Measurements from ENCODE around the gene GRK5.
"Not testable (repeated sequence)": the region's sequence is repeated elsewhere in the genome, so short reads cannot be mapped to it uniquely, and the experiment has no call there.

Gene GRK5

DNA sequence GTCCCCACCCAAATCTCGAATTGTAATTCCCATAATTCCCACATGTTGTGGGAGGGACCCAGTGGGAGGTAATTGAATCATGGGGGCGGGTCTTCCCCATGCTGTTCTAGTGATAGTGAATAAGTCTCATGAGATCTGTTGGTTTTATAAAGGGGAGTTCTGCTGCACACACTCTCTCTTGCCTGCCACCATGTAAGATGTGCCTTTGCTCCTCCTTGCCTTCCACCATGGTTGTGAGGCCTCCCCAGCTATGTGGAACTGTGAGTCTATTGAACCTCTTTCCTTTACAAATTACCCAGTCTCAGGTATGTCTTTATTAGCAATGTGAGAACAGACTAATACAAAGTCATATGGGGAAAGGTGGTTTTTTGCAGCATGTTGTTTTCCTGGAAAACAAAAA lies 255.8 kb downstream of the GRK5 start:
- not testable (repeated sequence) for H3K9ac ChIP-seq (ENCODE audit: low read length); H3K36me3 ChIP-seq (ENCODE audit: control insufficient read depth, low read depth, low read length); H3K27me3 ChIP-seq (ENCODE audit: control insufficient read depth, insufficient read depth, low read length); H3K4me1 ChIP-seq (ENCODE audit: control insufficient read depth, low read depth, low read length); H3K27ac ChIP-seq (ENCODE audit: low read length); H3K9me3 ChIP-seq (ENCODE audit: control insufficient read depth, low read depth, low read length); H3K4me3 ChIP-seq (ENCODE audit: low read length)

- Histone ChIP-seq H3K9ac (ENCODE audit: low read length) (no peak overlapping the region), H3K27me3 (ENCODE audit: control insufficient read depth, insufficient read depth, low read length) (peaks cover 2% of the 10 kb centered on the region), H3K4me3 (ENCODE audit: low read length) (no peak overlapping the region), H3K4me1 (ENCODE audit: control insufficient read depth, low read depth, low read length) (no peaks in the 10 kb centered on the region), H3K27ac (ENCODE audit: low read length) (no peak overlapping the region), H3K36me3 (ENCODE audit: control insufficient read depth, low read depth, low read length) (no peaks in the 10 kb centered on the region), H3K9me3 (ENCODE audit: control insufficient read depth, low read depth, low read length) (no peaks in the 10 kb centered on the region)
Measured at GRCh38 chr10:119465085-119465484, 257.7 kb downstream of the GRK5 start.

- no peak overlapping the region for H3K9ac ChIP-seq (ENCODE audit: low read length)
- H3K36me3 ChIP-seq (ENCODE audit: control insufficient read depth, low read depth, low read length) = no peaks in the 10 kb centered on the region
- H3K27ac ChIP-seq (ENCODE audit: low read length) = no peak overlapping the region
- H3K27me3 ChIP-seq (ENCODE audit: control insufficient read depth, insufficient read depth, low read length) = peaks cover 10% of the 10 kb centered on the region
- H3K4me3 ChIP-seq (ENCODE audit: low read length) = no peak overlapping the region
- H3K4me1 ChIP-seq (ENCODE audit: control insufficient read depth, low read depth, low read length) = no peaks in the 10 kb centered on the region
- H3K9me3 ChIP-seq (ENCODE audit: control insufficient read depth, low read depth, low read length) = no peaks in the 10 kb centered on the region
Measured at GRCh38 chr10:119466076-119466475, 258.7 kb downstream of the GRK5 start.

GRCh38 chr10:119466655-119467054 lies 259.3 kb downstream of the GRK5 start:
- Histone ChIP-seq H3K27ac (ENCODE audit: low read length) (no peak overlapping the region), H3K9me3 (ENCODE audit: control insufficient read depth, low read depth, low read length) (no peaks in the 10 kb centered on the region), H3K36me3 (ENCODE audit: control insufficient read depth, low read depth, low read length) (no peaks in the 10 kb centered on the region), H3K4me3 (ENCODE audit: low read length) (no peak overlapping the region), H3K9ac (ENCODE audit: low read length) (no peak overlapping the region), H3K27me3 (ENCODE audit: control insufficient read depth, insufficient read depth, low read length) (peaks cover 10% of the 10 kb centered on the region), H3K4me1 (ENCODE audit: control insufficient read depth, low read depth, low read length) (no peaks in the 10 kb centered on the region)

DNA sequence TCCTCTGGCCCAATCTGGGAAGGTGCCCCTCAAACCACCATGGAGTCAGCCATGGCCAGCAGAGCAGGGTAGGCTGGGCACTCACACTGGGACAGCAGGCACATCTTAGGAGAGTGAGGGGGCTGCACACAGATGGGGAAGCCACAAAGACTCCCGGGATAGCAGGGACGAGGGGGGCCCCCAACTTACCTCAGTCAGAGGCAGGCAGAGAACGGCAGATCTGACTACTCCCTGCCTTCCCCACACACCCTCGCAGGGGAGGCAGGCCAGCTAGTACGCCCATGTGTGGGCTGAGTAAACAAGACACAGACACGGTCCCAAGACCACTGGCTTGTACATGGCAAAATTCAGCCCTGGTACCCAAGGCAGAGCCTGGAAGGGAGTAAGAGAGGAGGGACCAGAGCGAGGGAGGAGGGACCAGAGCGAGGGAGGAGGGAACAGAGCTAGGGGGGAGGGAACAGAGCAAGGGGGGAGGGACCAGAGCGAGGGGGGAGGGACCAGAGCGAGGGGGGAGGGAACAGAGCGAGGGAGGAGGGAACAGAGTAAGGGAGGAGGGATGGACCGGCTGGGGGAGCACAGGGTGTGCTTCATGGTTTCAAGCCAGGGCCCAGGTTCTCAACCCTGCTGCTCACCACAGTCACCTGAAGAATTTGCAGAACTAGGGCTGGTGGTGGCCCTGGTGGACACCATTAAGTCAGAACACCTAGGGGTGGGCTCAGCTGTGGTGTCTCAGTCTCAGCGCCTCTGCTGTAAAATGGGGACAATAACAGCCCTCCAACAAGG lies 261.4 kb downstream of the GRK5 start:
- Histone ChIP-seq H3K4me3 (ENCODE audit: low read length) (no peak overlapping the region), H3K27me3 (ENCODE audit: control insufficient read depth, insufficient read depth, low read length) (peaks cover 18% of the 10 kb centered on the region), H3K27ac (ENCODE audit: low read length) (no peak overlapping the region), H3K9ac (ENCODE audit: low read length) (no peak overlapping the region), H3K9me3 (ENCODE audit: control insufficient read depth, low read depth, low read length) (no peaks in the 10 kb centered on the region), H3K4me1 (ENCODE audit: control insufficient read depth, low read depth, low read length) (no peaks in the 10 kb centered on the region), H3K36me3 (ENCODE audit: control insufficient read depth, low read depth, low read length) (no peaks in the 10 kb centered on the region)

- no peaks in the 10 kb centered on the region for H3K9me3 ChIP-seq (ENCODE audit: control insufficient read depth, low read depth, low read length)
- H3K4me3 ChIP-seq (ENCODE audit: low read length) = no peak overlapping the region
- H3K4me1 ChIP-seq (ENCODE audit: control insufficient read depth, low read depth, low read length) = no peaks in the 10 kb centered on the region
- H3K27me3 ChIP-seq (ENCODE audit: control insufficient read depth, insufficient read depth, low read length) = peaks cover 23% of the 10 kb centered on the region
- no peak overlapping the region for H3K9ac ChIP-seq (ENCODE audit: low read length)
- H3K27ac ChIP-seq (ENCODE audit: low read length) = no peak overlapping the region
- H3K36me3 ChIP-seq (ENCODE audit: control insufficient read depth, low read depth, low read length) = no peaks in the 10 kb centered on the region
Measured at GRCh38 chr10:119469325-119469707, 261.9 kb downstream of the GRK5 start.

DNA sequence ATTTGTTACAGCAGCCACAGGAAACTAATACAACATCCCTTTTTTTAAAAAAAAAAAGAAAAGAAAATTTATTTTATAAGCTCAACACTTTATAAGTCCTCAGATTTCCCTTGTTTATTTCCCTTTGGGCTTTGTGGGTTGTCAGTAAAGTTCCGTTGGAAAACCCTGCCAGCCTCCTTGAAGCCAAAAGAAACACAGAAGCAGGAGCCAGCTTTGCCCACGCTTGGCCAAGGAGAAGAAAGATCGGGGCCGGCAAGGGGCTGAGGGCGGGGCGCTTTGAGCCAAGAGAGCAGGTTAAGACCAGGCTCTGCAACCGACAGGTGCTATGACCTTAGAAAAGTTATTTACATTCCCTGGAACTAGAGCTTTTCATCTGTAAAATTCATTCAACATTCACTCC lies 262.5 kb downstream of the GRK5 start:
- H3K9ac ChIP-seq (ENCODE audit: low read length) = no peak overlapping the region
- H3K4me1 ChIP-seq (ENCODE audit: control insufficient read depth, low read depth, low read length) = no peaks in the 10 kb centered on the region
- no peaks in the 10 kb centered on the region for H3K36me3 ChIP-seq (ENCODE audit: control insufficient read depth, low read depth, low read length)
- H3K27me3 ChIP-seq (ENCODE audit: control insufficient read depth, insufficient read depth, low read length) = peaks cover 28% of the 10 kb centered on the region
- H3K9me3 ChIP-seq (ENCODE audit: control insufficient read depth, low read depth, low read length) = no peaks in the 10 kb centered on the region
- no peak overlapping the region for H3K27ac ChIP-seq (ENCODE audit: low read length)
- no peak overlapping the region for H3K4me3 ChIP-seq (ENCODE audit: low read length)

GRCh38 chr10:119470920-119471702 lies 263.7 kb downstream of the GRK5 start:
- H3K4me3 ChIP-seq (ENCODE audit: low read length) = no peak overlapping the region
- H3K4me1 ChIP-seq (ENCODE audit: control insufficient read depth, low read depth, low read length) = no peaks in the 10 kb centered on the region
- H3K9ac ChIP-seq (ENCODE audit: low read length) = no peak overlapping the region
- H3K27me3 ChIP-seq (ENCODE audit: control insufficient read depth, insufficient read depth, low read length) = peaks cover 41% of the 10 kb centered on the region
- no peaks in the 10 kb centered on the region for H3K36me3 ChIP-seq (ENCODE audit: control insufficient read depth, low read depth, low read length)
- H3K9me3 ChIP-seq (ENCODE audit: control insufficient read depth, low read depth, low read length) = no peaks in the 10 kb centered on the region
- no peak overlapping the region for H3K27ac ChIP-seq (ENCODE audit: low read length)

DNA sequence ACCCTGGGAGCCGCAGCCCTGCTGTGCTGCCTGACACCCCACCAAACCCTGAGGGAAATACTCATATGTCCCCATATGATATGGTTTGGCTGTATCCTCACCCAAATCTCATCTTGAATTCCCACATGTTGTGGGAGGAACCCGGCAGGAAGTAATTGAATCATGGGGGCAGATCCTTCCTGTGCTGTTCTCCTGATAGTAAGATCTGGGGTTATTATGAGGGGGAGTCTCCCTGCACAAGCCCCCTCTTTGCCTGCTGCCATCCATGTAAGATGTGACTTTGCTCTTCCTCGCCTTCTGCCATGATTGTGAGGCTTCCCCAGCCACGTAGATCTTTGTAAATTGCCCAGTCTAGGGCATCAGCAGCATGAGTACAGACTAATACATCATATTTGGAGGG lies 266.4 kb downstream of the GRK5 start:
- Histone ChIP-seq H3K4me3 (ENCODE audit: low read length) (no peak overlapping the region), H3K4me1 (ENCODE audit: control insufficient read depth, low read depth, low read length) (no peaks in the 10 kb centered on the region), H3K9ac (ENCODE audit: low read length) (no peak overlapping the region), H3K36me3 (ENCODE audit: control insufficient read depth, low read depth, low read length) (no peaks in the 10 kb centered on the region), H3K9me3 (ENCODE audit: control insufficient read depth, low read depth, low read length) (no peaks in the 10 kb centered on the region), H3K27me3 (ENCODE audit: control insufficient read depth, insufficient read depth, low read length) (peaks cover 67% of the 10 kb centered on the region), H3K27ac (ENCODE audit: low read length) (no peak overlapping the region)

GRCh38 chr10:119474606-119475005 lies 267.2 kb downstream of the GRK5 start:
- no peaks in the 10 kb centered on the region for H3K9me3 ChIP-seq (ENCODE audit: control insufficient read depth, low read depth, low read length)
- no peaks in the 10 kb centered on the region for H3K4me1 ChIP-seq (ENCODE audit: control insufficient read depth, low read depth, low read length)
- no peak overlapping the region for H3K27ac ChIP-seq (ENCODE audit: low read length)
- H3K9ac ChIP-seq (ENCODE audit: low read length) = no peak overlapping the region
- no peaks in the 10 kb centered on the region for H3K36me3 ChIP-seq (ENCODE audit: control insufficient read depth, low read depth, low read length)
- H3K27me3 ChIP-seq (ENCODE audit: control insufficient read depth, insufficient read depth, low read length) = peaks cover 76% of the 10 kb centered on the region
- no peak overlapping the region for H3K4me3 ChIP-seq (ENCODE audit: low read length)

DNA sequence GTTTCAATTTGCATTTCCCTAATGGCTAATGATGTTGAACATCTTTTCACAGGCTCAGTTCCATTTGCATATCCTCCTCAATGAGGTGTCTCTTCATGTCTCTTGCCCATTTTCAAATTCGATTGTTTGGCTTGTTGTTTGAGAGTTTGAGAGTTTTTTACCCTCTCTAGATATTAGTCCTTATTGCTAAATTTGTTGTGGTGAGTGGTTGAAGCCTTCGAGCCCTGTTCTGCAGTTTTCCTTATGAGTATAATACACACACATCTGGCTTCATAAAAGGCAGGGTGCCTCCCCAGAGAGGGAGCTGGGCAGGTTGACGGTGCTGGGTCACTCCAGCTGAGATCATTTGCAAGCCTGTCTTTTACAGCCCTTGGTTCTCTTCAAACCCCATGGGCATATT lies 270.1 kb downstream of the GRK5 start:
- H3K9me3 ChIP-seq (ENCODE audit: control insufficient read depth, low read depth, low read length) = no peaks in the 10 kb centered on the region
- no peaks in the 10 kb centered on the region for H3K4me1 ChIP-seq (ENCODE audit: control insufficient read depth, low read depth, low read length)
- no peak overlapping the region for H3K4me3 ChIP-seq (ENCODE audit: low read length)
- no peaks in the 10 kb centered on the region for H3K36me3 ChIP-seq (ENCODE audit: control insufficient read depth, low read depth, low read length)
- H3K27ac ChIP-seq (ENCODE audit: low read length) = no peak overlapping the region
- H3K9ac ChIP-seq (ENCODE audit: low read length) = no peak overlapping the region
- peaks cover 90% of the 10 kb centered on the region for H3K27me3 ChIP-seq (ENCODE audit: control insufficient read depth, insufficient read depth, low read length)
